Astrocyte (in vitro differentiated cells and primary cell): ENCODE results near the gene LRIG3.

Source experiments
- CTCF ChIP-seq: IDR thresholded peaks from 2 replicates; pipeline ENCODE4 v1.5.1; 2011; ENCODE audit warnings: low read depth, mild to moderate bottlenecking, inconsistent platforms, low read length, moderate library complexity; ENCODE audit not compliant: insufficient read depth
- EZH2 ChIP-seq: IDR thresholded peaks from 2 replicates; pipeline ENCODE4 v1.6.1; 2012; ENCODE audit warnings: mild to moderate bottlenecking, low read length, inconsistent platforms; ENCODE audit not compliant: insufficient read depth

DNA sequence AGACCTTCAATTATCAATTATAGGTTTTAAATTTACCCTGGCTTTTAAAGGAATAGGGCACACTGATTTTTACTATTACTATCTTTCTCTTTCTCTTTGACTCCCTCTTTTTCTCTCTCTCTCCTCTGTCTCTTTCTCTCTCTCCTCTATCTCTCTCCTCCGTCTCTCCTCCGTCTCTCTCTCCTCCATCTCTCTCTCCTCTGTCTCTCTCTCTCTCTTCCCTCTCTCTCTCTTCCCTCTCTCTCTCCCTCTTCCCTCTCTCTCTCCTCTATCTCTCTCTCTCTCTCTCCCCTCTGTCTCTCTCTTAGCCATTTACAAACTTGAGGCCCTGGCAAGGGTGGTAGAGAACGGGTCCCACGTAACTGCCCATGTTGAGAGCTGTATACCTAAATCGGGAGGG lies 62.3 kb downstream of the LRIG3 start:
- TF ChIP-seq CTCF (no peak), EZH2 (no peak)
